ENCODE results near the gene SYP. TPM values are rescaled to one million over a fixed set of nuclear protein-coding genes. Genes with fewer than 3 reads are reported as not detected.

The SYP gene
- total RNA-seq, 1 donor from 2014 or later, result 2.3 TPM

DNA sequence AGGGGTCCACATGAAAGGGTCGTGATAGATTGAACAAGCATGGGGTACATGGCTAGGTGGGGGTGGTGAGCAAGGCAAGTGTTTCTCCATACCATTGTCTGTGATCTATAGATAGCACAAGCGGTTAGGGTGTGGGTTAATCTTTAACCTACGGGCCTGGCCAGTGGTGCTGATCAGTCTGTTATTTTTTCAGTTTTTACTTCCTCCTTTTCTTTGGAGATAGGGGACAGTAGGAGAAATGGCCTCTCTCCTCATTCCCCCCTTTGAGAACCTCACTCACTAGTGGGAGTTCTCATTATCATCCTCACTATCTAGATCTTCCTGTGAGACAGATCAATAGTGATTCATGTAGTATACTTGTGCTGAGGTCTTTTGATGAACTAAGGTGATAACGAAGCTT is 60.3 kb downstream of the SYP start:
- peaks cover 27% of the 10 kb centered on the region for H3K9me3 Mint-ChIP-seq (ENCODE audit: unreplicated experiment)
- no peaks in the 10 kb centered on the region for H3K27me3 Mint-ChIP-seq (ENCODE audit: unreplicated experiment)
- no peak overlapping the region for H3K4me3 Mint-ChIP-seq (ENCODE audit: unreplicated experiment)
- no peak for DNase-seq (ENCODE audit: extremely low spot score, unreplicated experiment)
- H3K27ac Mint-ChIP-seq (ENCODE audit: unreplicated experiment), result no peak overlapping the region
- TF ChIP-seq, protein P1, sequence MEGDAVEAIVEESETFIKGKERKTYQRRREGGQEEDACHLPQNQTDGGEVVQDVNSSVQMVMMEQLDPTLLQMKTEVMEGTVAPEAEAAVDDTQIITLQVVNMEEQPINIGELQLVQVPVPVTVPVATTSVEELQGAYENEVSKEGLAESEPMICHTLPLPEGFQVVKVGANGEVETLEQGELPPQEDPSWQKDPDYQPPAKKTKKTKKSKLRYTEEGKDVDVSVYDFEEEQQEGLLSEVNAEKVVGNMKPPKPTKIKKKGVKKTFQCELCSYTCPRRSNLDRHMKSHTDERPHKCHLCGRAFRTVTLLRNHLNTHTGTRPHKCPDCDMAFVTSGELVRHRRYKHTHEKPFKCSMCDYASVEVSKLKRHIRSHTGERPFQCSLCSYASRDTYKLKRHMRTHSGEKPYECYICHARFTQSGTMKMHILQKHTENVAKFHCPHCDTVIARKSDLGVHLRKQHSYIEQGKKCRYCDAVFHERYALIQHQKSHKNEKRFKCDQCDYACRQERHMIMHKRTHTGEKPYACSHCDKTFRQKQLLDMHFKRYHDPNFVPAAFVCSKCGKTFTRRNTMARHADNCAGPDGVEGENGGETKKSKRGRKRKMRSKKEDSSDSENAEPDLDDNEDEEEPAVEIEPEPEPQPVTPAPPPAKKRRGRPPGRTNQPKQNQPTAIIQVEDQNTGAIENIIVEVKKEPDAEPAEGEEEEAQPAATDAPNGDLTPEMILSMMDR (IDR thresholded peaks at IDR 0.05), result no peak
- H3K36me3 Mint-ChIP-seq (ENCODE audit: unreplicated experiment), result no peaks in the 10 kb centered on the region
- no peaks in the 10 kb centered on the region for H3K4me1 Mint-ChIP-seq (ENCODE audit: unreplicated experiment)

Other genes with a start within 250 kb of the SYP start
- gene OTUD5, start 242.6 kb downstream of the SYP start, total RNA-seq, result 54.9 and 57.4 TPM in 2 replicates
- gene KCND1, start 228.3 kb downstream of the SYP start, total RNA-seq, result 1.4 and 2.5 TPM in 2 replicates
- gene GRIPAP1, start 197.9 kb downstream of the SYP start, total RNA-seq, result 42.2 and 48.5 TPM in 2 replicates
- gene TFE3, start 156.8 kb downstream of the SYP start, total RNA-seq, result 44.7 and 51.8 TPM in 2 replicates
- 8.5 and 9.6 TPM in 2 replicates for gene CCDC120, start 141.2 kb downstream of the SYP start, total RNA-seq
- gene PRAF2, start 126.2 kb downstream of the SYP start, total RNA-seq, result 55.3 and 58.5 TPM in 2 replicates
- 91.3 and 95.8 TPM in 2 replicates for gene WDR45, start 120.3 kb downstream of the SYP start, total RNA-seq
- 23.3 and 23.9 TPM in 2 replicates for gene GPKOW, start 76.5 kb downstream of the SYP start, total RNA-seq
- 1.2 and 2.3 TPM in 2 replicates for gene MAGIX, start 37.4 kb downstream of the SYP start, total RNA-seq
- 97.4 and 100 TPM in 2 replicates for gene PLP2, start 28.3 kb downstream of the SYP start, total RNA-seq
- gene PRICKLE3, start 13.8 kb downstream of the SYP start, total RNA-seq, result 7.7 and 8.5 TPM in 2 replicates
- not detected in 2 replicates for gene CACNA1F, start 33.1 kb upstream of the SYP start, total RNA-seq
- 14.1 and 14.3 TPM in 2 replicates for gene CCDC22, start 35.3 kb upstream of the SYP start, total RNA-seq
- 0.13 TPM in 1 of 2 replicates, not detected in the other for gene FOXP3, start 64.5 kb upstream of the SYP start, total RNA-seq
- 9.0 and 9.2 TPM in 2 replicates for gene PPP1R3F, start 69.6 kb upstream of the SYP start, total RNA-seq
- not detected in 2 replicates for gene GAGE10, start 103.5 kb upstream of the SYP start, total RNA-seq
- gene GAGE12J, start 121.8 kb upstream of the SYP start, total RNA-seq, result not detected in 2 replicates
- gene GAGE13, start 131.4 kb upstream of the SYP start, total RNA-seq, result not detected in 2 replicates

All from osteocyte (in vitro differentiated cells).